A673 (cell line): ENCODE results near the gene TOPBP1.

Source experiments
- EZH2 ChIP-seq: fragments of 200-600 bp; sonication (generic); IDR thresholded peaks from 2 replicates; pipeline ENCODE4 v1.6.1; 2017; ENCODE audit warnings: borderline replicate concordance, low read depth, mild to moderate bottlenecking, mixed read lengths, antibody characterized with exemption, low read length; ENCODE audit not compliant: poor library complexity, severe bottlenecking
- TF ChIP-seq, protein P1 (sequence below): fragments of 300-800, 200-600 bp; sonication (generic); conservative IDR thresholded peaks from 2 replicates; pipeline ENCODE4 v1.5.1; 2017; ENCODE audit warnings: low read depth, mild to moderate bottlenecking, antibody characterized with exemption, low read length, moderate library complexity, mixed read lengths

GRCh38 chr3:133573629-133574194, 88.0 kb downstream of the TOPBP1 start, which contains the start of gene CDV3:
- TF ChIP-seq EZH2, result no peak
- TF ChIP-seq, protein P1, sequence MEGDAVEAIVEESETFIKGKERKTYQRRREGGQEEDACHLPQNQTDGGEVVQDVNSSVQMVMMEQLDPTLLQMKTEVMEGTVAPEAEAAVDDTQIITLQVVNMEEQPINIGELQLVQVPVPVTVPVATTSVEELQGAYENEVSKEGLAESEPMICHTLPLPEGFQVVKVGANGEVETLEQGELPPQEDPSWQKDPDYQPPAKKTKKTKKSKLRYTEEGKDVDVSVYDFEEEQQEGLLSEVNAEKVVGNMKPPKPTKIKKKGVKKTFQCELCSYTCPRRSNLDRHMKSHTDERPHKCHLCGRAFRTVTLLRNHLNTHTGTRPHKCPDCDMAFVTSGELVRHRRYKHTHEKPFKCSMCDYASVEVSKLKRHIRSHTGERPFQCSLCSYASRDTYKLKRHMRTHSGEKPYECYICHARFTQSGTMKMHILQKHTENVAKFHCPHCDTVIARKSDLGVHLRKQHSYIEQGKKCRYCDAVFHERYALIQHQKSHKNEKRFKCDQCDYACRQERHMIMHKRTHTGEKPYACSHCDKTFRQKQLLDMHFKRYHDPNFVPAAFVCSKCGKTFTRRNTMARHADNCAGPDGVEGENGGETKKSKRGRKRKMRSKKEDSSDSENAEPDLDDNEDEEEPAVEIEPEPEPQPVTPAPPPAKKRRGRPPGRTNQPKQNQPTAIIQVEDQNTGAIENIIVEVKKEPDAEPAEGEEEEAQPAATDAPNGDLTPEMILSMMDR, result no peak
